ENCODE measurements around the gene NTRK2. TPM values are rescaled to one million over a fixed set of nuclear protein-coding genes. Genes with fewer than 3 reads are reported as not detected.

NTRK2 gene
- total RNA-seq, 1 experiment from 2014 or later = not detected

- POLR2A ChIA-PET = no interaction called here
- TF ChIP-seq TCF7L2 (IDR thresholded peaks at IDR 0.05; ENCODE audit: borderline replicate concordance, extremely low read depth, insufficient read depth, insufficient read length) (no peak), ZFX (IDR thresholded peaks at IDR 0.05) (no peak), ZBTB33 (IDR thresholded peaks at IDR 0.05; ENCODE audit: extremely low read depth, insufficient replicate concordance, low read length) (no peak), ZNF274 (IDR thresholded peaks at IDR 0.05; ENCODE audit: low read depth, low read length) (no peak), CEBPB (IDR thresholded peaks at IDR 0.05; ENCODE audit: low read depth) (no peak), JUND (IDR thresholded peaks at IDR 0.05) (no peak)
Measured at GRCh38 chr9:84924266-84924665, 254.7 kb downstream of the NTRK2 start.

GRCh38 chr9:84925225-84925872, 255.8 kb downstream of the NTRK2 start:
- no peak overlapping the region for H3K4me3 ChIP-seq (replicated peaks in 1 of 2; ENCODE audit: low read depth in 1 of 2, low read length in 2 of 2)
- no peaks in the 10 kb centered on the region for H3K36me3 ChIP-seq (ENCODE audit: control insufficient read depth in 1 of 2, insufficient read depth in 2 of 2, low read length in 2 of 2)
- H3K4me2 ChIP-seq (ENCODE audit: low read length) = no peak overlapping the region
- H3K27ac ChIP-seq (ENCODE audit: low read depth, low read length) = no peak overlapping the region
- ATAC-seq (no peak), DNase-seq (ENCODE audit: low read depth, low spot score) (no peak)
- no TSS peak for BruUV-seq (replicated peaks)
- no peaks in the 10 kb centered on the region for H3K9me2 ChIP-seq (ENCODE audit: insufficient read depth)
- H3K27me3 ChIP-seq (ENCODE audit: insufficient read depth, low read length) = peaks cover 9% of the 10 kb centered on the region; the same call in 1 of the 2 replicates
- ChIA-PET CTCF (no interaction called here), POLR2A (no interaction called here), RAD21 (ENCODE audit: low non-redundant PET in 1 of 2, low total read pairs in 2 of 2, uncharacterized antibody in 2 of 2, unreplicated experiment in 2 of 2) (no interaction called here)
- H4K20me1 ChIP-seq (ENCODE audit: insufficient read depth) = no peaks in the 10 kb centered on the region
- no peak overlapping the region for H3K9ac ChIP-seq (ENCODE audit: low read length)
- H2AFZ ChIP-seq (ENCODE audit: low read depth, low read length, poor library complexity, severe bottlenecking) = no peak overlapping the region
- no peaks in the 10 kb centered on the region for H3K9me3 ChIP-seq (ENCODE audit: control insufficient read depth in 1 of 2, insufficient read depth in 1 of 2, low read depth in 1 of 2, low read length in 2 of 2)
- no peaks in the 10 kb centered on the region for H3K4me1 ChIP-seq (ENCODE audit: control insufficient read depth in 1 of 2, insufficient read depth in 2 of 2, low read length in 2 of 2)
- intact Hi-C loops (cut with micrococcal nuclease) = no loop called here
- H3K79me2 ChIP-seq (ENCODE audit: insufficient read depth, low read length) = no peaks in the 10 kb centered on the region
- TF ChIP-seq YY1 (IDR thresholded peaks at IDR 0.05; ENCODE audit: extremely low read depth, insufficient replicate concordance, low read depth, low read length) = no peak
- TF ChIP-seq SIN3A (IDR thresholded peaks at IDR 0.05; ENCODE audit: low read depth) = no peak
- no peak for TF ChIP-seq ATF3 (IDR thresholded peaks at IDR 0.05)
- TF ChIP-seq TCF7L2 (IDR thresholded peaks at IDR 0.05; ENCODE audit: borderline replicate concordance, extremely low read depth, insufficient read depth, insufficient read length) = no peak
- no peak for TF ChIP-seq SP1 (IDR thresholded peaks at IDR 0.05; ENCODE audit: low read depth)
- no peak for TF ChIP-seq CTCF (IDR thresholded peaks at IDR 0.05 in 2 of 3, conservative IDR thresholded peaks at IDR 0.05 in 1 of 3; ENCODE audit: borderline replicate concordance in 1 of 3, insufficient read depth in 1 of 3, low read depth in 2 of 3, low read length in 2 of 3)
- no peak for TF ChIP-seq ZNF274 (IDR thresholded peaks at IDR 0.05; ENCODE audit: low read depth, low read length)
- TF ChIP-seq RAD21 (IDR thresholded peaks at IDR 0.05; ENCODE audit: low read depth) = no peak
- no peak for TF ChIP-seq ZFX (IDR thresholded peaks at IDR 0.05)
- TF ChIP-seq MAX (IDR thresholded peaks at IDR 0.05) = no peak
- TF ChIP-seq ELF1 (IDR thresholded peaks at IDR 0.05; ENCODE audit: borderline replicate concordance, low read depth) = no peak
- TF ChIP-seq JUND (IDR thresholded peaks at IDR 0.05) = no peak
- no peak for TF ChIP-seq SRF (IDR thresholded peaks at IDR 0.05; ENCODE audit: low read depth)

More at GRCh38 chr9:84924266-84924665, 254.7 kb downstream of the NTRK2 start:
- RAD21 ChIA-PET (ENCODE audit: low non-redundant PET in 1 of 2, low total read pairs in 2 of 2, uncharacterized antibody in 2 of 2, unreplicated experiment in 2 of 2) = no interaction called here
- no peaks in the 10 kb centered on the region for H3K4me1 ChIP-seq (ENCODE audit: control insufficient read depth in 1 of 2, insufficient read depth in 2 of 2, low read length in 2 of 2)
- no peaks in the 10 kb centered on the region for H3K9me2 ChIP-seq (ENCODE audit: insufficient read depth)
- H3K9ac ChIP-seq (ENCODE audit: low read length) = no peak overlapping the region
- H3K9me3 ChIP-seq (ENCODE audit: control insufficient read depth in 1 of 2, insufficient read depth in 1 of 2, low read depth in 1 of 2, low read length in 2 of 2) = no peaks in the 10 kb centered on the region
- H3K4me3 ChIP-seq (replicated peaks in 1 of 2; ENCODE audit: low read depth in 1 of 2, low read length in 2 of 2) = no peak overlapping the region
- H3K79me2 ChIP-seq (ENCODE audit: insufficient read depth, low read length) = no peaks in the 10 kb centered on the region
- BruUV-seq (replicated peaks) = no TSS peak
- H3K27me3 ChIP-seq (ENCODE audit: insufficient read depth, low read length) = peaks cover 9% of the 10 kb centered on the region; the same call in 1 of the 2 replicates
- no peaks in the 10 kb centered on the region; the same call in 1 of the 2 replicates for H4K20me1 ChIP-seq (ENCODE audit: insufficient read depth)
- H3K4me2 ChIP-seq (ENCODE audit: low read length) = no peak overlapping the region
- H2AFZ ChIP-seq (ENCODE audit: low read depth, low read length, poor library complexity, severe bottlenecking) = no peak overlapping the region
- no peak for ATAC-seq
- no peaks in the 10 kb centered on the region for H3K36me3 ChIP-seq (ENCODE audit: control insufficient read depth in 1 of 2, insufficient read depth in 2 of 2, low read length in 2 of 2)
- CTCF ChIA-PET = no interaction called here
- no peak overlapping the region for H3K27ac ChIP-seq (ENCODE audit: low read depth, low read length)
- intact Hi-C loops (cut with micrococcal nuclease) = no loop called here
- DNase-seq (ENCODE audit: low read depth, low spot score) = no peak

Data from HCT116 (cell line).